ENCODE data around the gene VN1R5.

- TF ChIP-seq, protein P1, sequence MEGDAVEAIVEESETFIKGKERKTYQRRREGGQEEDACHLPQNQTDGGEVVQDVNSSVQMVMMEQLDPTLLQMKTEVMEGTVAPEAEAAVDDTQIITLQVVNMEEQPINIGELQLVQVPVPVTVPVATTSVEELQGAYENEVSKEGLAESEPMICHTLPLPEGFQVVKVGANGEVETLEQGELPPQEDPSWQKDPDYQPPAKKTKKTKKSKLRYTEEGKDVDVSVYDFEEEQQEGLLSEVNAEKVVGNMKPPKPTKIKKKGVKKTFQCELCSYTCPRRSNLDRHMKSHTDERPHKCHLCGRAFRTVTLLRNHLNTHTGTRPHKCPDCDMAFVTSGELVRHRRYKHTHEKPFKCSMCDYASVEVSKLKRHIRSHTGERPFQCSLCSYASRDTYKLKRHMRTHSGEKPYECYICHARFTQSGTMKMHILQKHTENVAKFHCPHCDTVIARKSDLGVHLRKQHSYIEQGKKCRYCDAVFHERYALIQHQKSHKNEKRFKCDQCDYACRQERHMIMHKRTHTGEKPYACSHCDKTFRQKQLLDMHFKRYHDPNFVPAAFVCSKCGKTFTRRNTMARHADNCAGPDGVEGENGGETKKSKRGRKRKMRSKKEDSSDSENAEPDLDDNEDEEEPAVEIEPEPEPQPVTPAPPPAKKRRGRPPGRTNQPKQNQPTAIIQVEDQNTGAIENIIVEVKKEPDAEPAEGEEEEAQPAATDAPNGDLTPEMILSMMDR (tag by site-specific recombination; IDR thresholded peaks at IDR 0.05), result no peak
- TF ChIP-seq ZNF530 (tag by site-specific recombination; IDR thresholded peaks at IDR 0.05; ENCODE audit: low read depth) (no peak), ZNF600 (tag by site-specific recombination; IDR thresholded peaks at IDR 0.05) (no peak), ZSCAN18 (tag by site-specific recombination; IDR thresholded peaks at IDR 0.05) (no peak), ZNF830 (tag by site-specific recombination; IDR thresholded peaks at IDR 0.05; ENCODE audit: low read depth) (no peak)
- TF ChIP-seq, protein P2, sequence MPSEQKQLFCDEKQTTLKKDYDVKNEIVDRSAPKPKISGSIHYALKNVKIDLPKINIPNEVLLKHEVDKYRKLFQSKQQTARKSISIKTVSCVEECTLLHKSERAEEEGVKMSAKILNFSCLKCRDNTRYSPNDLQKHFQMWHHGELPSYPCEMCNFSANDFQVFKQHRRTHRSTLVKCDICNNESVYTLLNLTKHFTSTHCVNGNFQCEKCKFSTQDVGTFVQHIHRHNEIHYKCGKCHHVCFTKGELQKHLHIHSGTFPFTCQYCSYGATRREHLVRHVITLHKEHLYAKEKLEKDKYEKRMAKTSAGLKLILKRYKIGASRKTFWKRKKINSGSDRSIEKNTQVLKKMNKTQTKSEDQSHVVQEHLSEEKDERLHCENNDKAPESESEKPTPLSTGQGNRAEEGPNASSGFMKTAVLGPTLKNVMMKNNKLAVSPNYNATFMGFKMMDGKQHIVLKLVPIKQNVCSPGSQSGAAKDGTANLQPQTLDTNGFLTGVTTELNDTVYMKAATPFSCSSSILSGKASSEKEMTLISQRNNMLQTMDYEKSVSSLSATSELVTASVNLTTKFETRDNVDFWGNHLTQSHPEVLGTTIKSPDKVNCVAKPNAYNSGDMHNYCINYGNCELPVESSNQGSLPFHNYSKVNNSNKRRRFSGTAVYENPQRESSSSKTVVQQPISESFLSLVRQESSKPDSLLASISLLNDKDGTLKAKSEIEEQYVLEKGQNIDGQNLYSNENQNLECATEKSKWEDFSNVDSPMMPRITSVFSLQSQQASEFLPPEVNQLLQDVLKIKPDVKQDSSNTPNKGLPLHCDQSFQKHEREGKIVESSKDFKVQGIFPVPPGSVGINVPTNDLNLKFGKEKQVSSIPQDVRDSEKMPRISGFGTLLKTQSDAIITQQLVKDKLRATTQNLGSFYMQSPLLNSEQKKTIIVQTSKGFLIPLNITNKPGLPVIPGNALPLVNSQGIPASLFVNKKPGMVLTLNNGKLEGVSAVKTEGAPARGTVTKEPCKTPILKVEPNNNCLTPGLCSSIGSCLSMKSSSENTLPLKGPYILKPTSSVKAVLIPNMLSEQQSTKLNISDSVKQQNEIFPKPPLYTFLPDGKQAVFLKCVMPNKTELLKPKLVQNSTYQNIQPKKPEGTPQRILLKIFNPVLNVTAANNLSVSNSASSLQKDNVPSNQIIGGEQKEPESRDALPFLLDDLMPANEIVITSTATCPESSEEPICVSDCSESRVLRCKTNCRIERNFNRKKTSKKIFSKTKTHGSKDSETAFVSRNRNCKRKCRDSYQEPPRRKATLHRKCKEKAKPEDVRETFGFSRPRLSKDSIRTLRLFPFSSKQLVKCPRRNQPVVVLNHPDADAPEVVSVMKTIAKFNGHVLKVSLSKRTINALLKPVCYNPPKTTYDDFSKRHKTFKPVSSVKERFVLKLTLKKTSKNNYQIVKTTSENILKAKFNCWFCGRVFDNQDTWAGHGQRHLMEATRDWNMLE (tag by site-specific recombination; conservative IDR thresholded peaks at IDR 0.05; ENCODE audit: low read depth), result no peak
- TF ChIP-seq, protein P3, sequence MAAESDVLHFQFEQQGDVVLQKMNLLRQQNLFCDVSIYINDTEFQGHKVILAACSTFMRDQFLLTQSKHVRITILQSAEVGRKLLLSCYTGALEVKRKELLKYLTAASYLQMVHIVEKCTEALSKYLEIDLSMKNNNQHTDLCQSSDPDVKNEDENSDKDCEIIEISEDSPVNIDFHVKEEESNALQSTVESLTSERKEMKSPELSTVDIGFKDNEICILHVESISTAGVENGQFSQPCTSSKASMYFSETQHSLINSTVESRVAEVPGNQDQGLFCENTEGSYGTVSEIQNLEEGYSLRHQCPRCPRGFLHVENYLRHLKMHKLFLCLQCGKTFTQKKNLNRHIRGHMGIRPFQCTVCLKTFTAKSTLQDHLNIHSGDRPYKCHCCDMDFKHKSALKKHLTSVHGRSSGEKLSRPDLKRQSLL (tag by site-specific recombination; IDR thresholded peaks at IDR 0.05), result no peak
Measured at GRCh38 chr1:247270003-247270402, 14.1 kb downstream of the VN1R5 start.

Measured in HEK293 (cell line).